Thymus (tissue), 11 donors: ENCODE results near the gene PLIN5. TPM values are rescaled to one million over a fixed set of nuclear protein-coding genes. Genes with fewer than 3 reads are reported as not detected.
"Not testable (repeated sequence)": the region's sequence is repeated elsewhere in the genome, so short reads cannot be mapped to it uniquely, and the experiment has no call there.

Experiments used
- DNase-seq, 9 donors: peaks; one replicate each; pipeline ENCODE4 v3.0.0-alpha.2; 2013; ENCODE audit warnings: low spot score in 9 of 9, low read depth in 6 of 9, missing footprints in 1 of 9
- H3K27ac ChIP-seq, 2 donors: one replicate each; pipeline ENCODE4 v1.5.1; 2013; ENCODE audit warnings: control low read depth in 1 of 2, low read depth in 1 of 2, low read length in 1 of 2, mild to moderate bottlenecking in 1 of 2, moderate library complexity in 1 of 2
- H3K27me3 ChIP-seq, 2 donors: one replicate each; pipeline ENCODE4 v1.5.1; 2013; ENCODE audit warnings: low read length in 1 of 2; ENCODE audit not compliant: control insufficient read depth in 2 of 2, insufficient read depth in 1 of 2
- H3K36me3 ChIP-seq, 2 donors: one replicate each; pipeline ENCODE4 v1.5.1; 2013; ENCODE audit warnings: low read length in 1 of 2, mild to moderate bottlenecking in 1 of 2, moderate library complexity in 1 of 2; ENCODE audit not compliant: control insufficient read depth in 2 of 2, insufficient read depth in 2 of 2
- H3K4me1 ChIP-seq, 2 donors: one replicate each; pipeline ENCODE4 v1.5.1; 2013; ENCODE audit warnings: low read length in 2 of 2; ENCODE audit not compliant: control insufficient read depth in 2 of 2, insufficient read depth in 2 of 2
- H3K4me3 ChIP-seq, 2 donors: one replicate each; pipeline ENCODE4 v1.5.1; 2013; ENCODE audit warnings: low read length in 2 of 2, control low read depth in 1 of 2, mild to moderate bottlenecking in 1 of 2
- H3K9me3 ChIP-seq, 2 donors: one replicate each; pipeline ENCODE4 v1.5.1; 2013; ENCODE audit warnings: low read length in 1 of 2, mild to moderate bottlenecking in 1 of 2; ENCODE audit not compliant: control insufficient read depth in 2 of 2, insufficient read depth in 1 of 2
- WGBS: extraction: QIAGEN DNeasy Blood & Tissue Kit; methylation state at CpG from one replicate; pipeline ENCODE4 v1.1.7; 2013; 5-methylcytosine and 5-hydroxymethylcytosine counted together
- polyA plus RNA-seq: library from polyadenylated mRNA; stranded (reverse); fragments of 200-250 nt; gene quantifications from one replicate; pipeline ENCODE4 v1.2.3, GENCODE V29; 2013
- total RNA-seq: library from RNA; stranded (reverse); fragments of 120-200 nt; gene quantifications from one replicate; pipeline ENCODE4 v1.2.4, GENCODE V29; 2013
- donor health status: healthy.

PLIN5 gene
- total and polyA plus RNA-seq, 2 donors = 1.2 to 12.3 TPM

- Histone ChIP-seq H3K4me1 (peaks cover 0 to 5% of the 10 kb centered on the region in 2 donors), H3K36me3 (no peaks in the 10 kb centered on the region), H3K9me3 (no peaks in the 10 kb centered on the region), H3K27me3 (peaks cover 7 to 20% of the 10 kb centered on the region in 2 donors), H3K4me3 (no peak overlapping the region), H3K27ac (no peak overlapping the region)
- no peak for DNase-seq
- 82% methylated on average over 11 of the region's 11 CpGs for WGBS
Observed at GRCh38 chr19:4570402-4570801, 35.4 kb upstream of the PLIN5 start.

- Histone ChIP-seq H3K9me3 (no peaks in the 10 kb centered on the region), H3K27ac (no peak overlapping the region), H3K27me3 (peaks cover 3 to 5% of the 10 kb centered on the region in 2 donors), H3K36me3 (no peaks in the 10 kb centered on the region), H3K4me1 (peaks cover 0 to 5% of the 10 kb centered on the region in 2 donors), H3K4me3 (no peak overlapping the region)
- 69% methylated on average over 7 of the region's 7 CpGs for WGBS
- DNase-seq = no peak
Observed at GRCh38 chr19:4568886-4569285, 33.9 kb upstream of the PLIN5 start.

- H3K27ac ChIP-seq = no peak overlapping the region
- WGBS = 78% methylated on average over 14 of the region's 14 CpGs
- no peaks in the 10 kb centered on the region for H3K9me3 ChIP-seq
- DNase-seq = peak in 2 of 9 donors; percentile 38 to 41
- no peaks in the 10 kb centered on the region for H3K27me3 ChIP-seq
- no peak overlapping the region for H3K4me3 ChIP-seq
- H3K36me3 ChIP-seq = no peaks in the 10 kb centered on the region
- peaks cover 0 to 5% of the 10 kb centered on the region in 2 donors for H3K4me1 ChIP-seq
Observed at GRCh38 chr19:4567584-4568071, 32.6 kb upstream of the PLIN5 start.

- Histone ChIP-seq H3K4me1 (peaks cover 0 to 5% of the 10 kb centered on the region in 2 donors), H3K36me3 (no peaks in the 10 kb centered on the region), H3K9me3 (no peaks in the 10 kb centered on the region), H3K27me3 (no peaks in the 10 kb centered on the region), H3K4me3 (no peak overlapping the region), H3K27ac (no peak overlapping the region)
- WGBS = 90% methylated on average over 35 of the region's 35 CpGs
- no peak for DNase-seq
Observed at GRCh38 chr19:4566402-4567051, 31.5 kb upstream of the PLIN5 start.

- DNase-seq, H3K27ac ChIP-seq: not testable (repeated sequence)
- WGBS = 26% methylated on average over 5 of the region's 5 CpGs
Observed at GRCh38 chr19:4563562-4563961, 28.5 kb upstream of the PLIN5 start.

GRCh38 chr19:4562085-4562484, 27.1 kb upstream of the PLIN5 start:
- H3K27ac ChIP-seq, H3K36me3 ChIP-seq, H3K9me3 ChIP-seq, H3K4me1 ChIP-seq, DNase-seq, H3K4me3 ChIP-seq, H3K27me3 ChIP-seq: not testable (repeated sequence)
- WGBS = 39% methylated on average over 7 of the region's 7 CpGs

More at GRCh38 chr19:4563562-4563961, 28.5 kb upstream of the PLIN5 start:
- H3K36me3 ChIP-seq, H3K9me3 ChIP-seq, H3K4me3 ChIP-seq, H3K27me3 ChIP-seq, H3K4me1 ChIP-seq: not testable (repeated sequence)

GRCh38 chr19:4559569-4559968, 24.5 kb upstream of the PLIN5 start, which contains the start of gene SEMA6B:
TSS of gene SEMA6B (minus strand) at chr19:4559684. CDS start at chr19:4558457, 1,227 bp downstream.
- no peak for DNase-seq
- WGBS = 42% methylated on average over 13 of the region's 13 CpGs
- Histone ChIP-seq H3K9me3 (no peaks in the 10 kb centered on the region), H3K27me3 (no peaks in the 10 kb centered on the region), H3K27ac (no peak within 1 kb of the TSS), H3K4me1 (no peaks in the 10 kb centered on the region), H3K36me3 (no peaks in the 10 kb centered on the region), H3K4me3 (no peak within 1 kb of the TSS)

GRCh38 chr19:4557971-4558941, 23.2 kb upstream of the PLIN5 start:
- Histone ChIP-seq H3K36me3 (no peaks in the 10 kb centered on the region), H3K9me3 (no peaks in the 10 kb centered on the region), H3K27ac (no peak overlapping the region), H3K4me3 (no peak overlapping the region), H3K27me3 (no peaks in the 10 kb centered on the region), H3K4me1 (no peaks in the 10 kb centered on the region)
- WGBS = 39% methylated on average over 44 of the region's 44 CpGs
- DNase-seq = peak in 1 of 9 donors; percentile 27
